WERI-Rb-1 (cell line): ENCODE data around the gene RGS6.

ENCODE experiments used
- DNase-seq: peaks from one replicate; pipeline ENCODE4 v3.0.0-alpha.2; 2020
- H3K27ac ChIP-seq: fragments of 250-450 bp; sonication (Bioruptor Pico); 2 replicates; pipeline ENCODE4 v1.5.1; 2020; ENCODE audit warnings: mild to moderate bottlenecking, moderate library complexity
- H3K27me3 ChIP-seq: fragments of 250-450 bp; sonication (Bioruptor Pico); 2 replicates; pipeline ENCODE4 v1.5.1; 2021; ENCODE audit warnings: mild to moderate bottlenecking, low read depth, moderate library complexity; ENCODE audit not compliant: insufficient read depth, severe bottlenecking
- H3K36me3 ChIP-seq: fragments of 250-450 bp; sonication (Bioruptor Pico); 2 replicates; pipeline ENCODE4 v1.5.1; 2020; ENCODE audit warnings: mild to moderate bottlenecking, moderate library complexity
- H3K4me3 ChIP-seq: 2 replicates; pipeline ENCODE4 v1.5.1; 2011; ENCODE audit warnings: low read depth, mild to moderate bottlenecking, control low read depth, low read length
- H3K9me3 ChIP-seq: fragments of 250-450 bp; sonication (Bioruptor Pico); 2 replicates; pipeline ENCODE4 v1.5.1; 2021; ENCODE audit warnings: mild to moderate bottlenecking, moderate library complexity; ENCODE audit not compliant: severe bottlenecking
- CTCF ChIP-seq: IDR thresholded peaks from 2 replicates; pipeline ENCODE4 v1.5.1; 2011; ENCODE audit warnings: low read depth, mild to moderate bottlenecking, control low read depth, inconsistent platforms, low read length

Gene RGS6

GRCh38 chr14:72588521-72588920 is 656.3 kb downstream of the RGS6 start:
- no peaks in the 10 kb centered on the region for H3K36me3 ChIP-seq
- no peaks in the 10 kb centered on the region for H3K27me3 ChIP-seq
- no peak for TF ChIP-seq CTCF
- DNase-seq, result no peak
- H3K4me3 ChIP-seq, result no peak overlapping the region
- H3K9me3 ChIP-seq, result peaks cover 4% of the 10 kb centered on the region
- H3K27ac ChIP-seq, result no peak overlapping the region

- H3K27me3 ChIP-seq, result no peaks in the 10 kb centered on the region
- peaks cover 4% of the 10 kb centered on the region for H3K9me3 ChIP-seq
- no peak for DNase-seq
- no peak overlapping the region for H3K27ac ChIP-seq
- no peaks in the 10 kb centered on the region for H3K36me3 ChIP-seq
- TF ChIP-seq CTCF, result no peak
- no peak overlapping the region for H3K4me3 ChIP-seq
Measured at GRCh38 chr14:72589652-72590051, 657.4 kb downstream of the RGS6 start.

DNA sequence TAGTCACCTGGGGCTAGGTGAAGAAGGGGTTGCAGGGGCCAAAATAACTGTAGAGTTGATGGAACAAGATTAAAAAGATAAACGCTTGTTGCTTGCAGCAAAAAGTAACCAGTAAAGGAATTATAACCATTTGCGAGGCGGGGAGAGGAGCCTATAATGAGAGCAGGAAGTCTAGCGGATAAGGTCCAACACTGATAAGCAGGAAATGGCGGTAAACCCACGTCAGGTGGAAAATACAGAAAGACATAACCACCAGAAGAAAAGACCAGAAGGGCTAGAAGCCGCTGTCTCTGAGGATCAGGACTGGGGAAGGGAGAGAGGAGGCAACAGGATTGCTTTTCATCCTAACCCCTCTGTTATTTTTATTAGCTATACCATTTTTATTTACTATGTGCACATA is 658.3 kb downstream of the RGS6 start:
- H3K27ac ChIP-seq, result no peak overlapping the region
- no peaks in the 10 kb centered on the region for H3K36me3 ChIP-seq
- TF ChIP-seq CTCF, result no peak
- H3K27me3 ChIP-seq, result no peaks in the 10 kb centered on the region
- no peak for DNase-seq
- H3K4me3 ChIP-seq, result no peak overlapping the region
- peaks cover 4% of the 10 kb centered on the region for H3K9me3 ChIP-seq

- H3K27me3 ChIP-seq, result no peaks in the 10 kb centered on the region
- H3K36me3 ChIP-seq, result no peaks in the 10 kb centered on the region
- H3K27ac ChIP-seq, result no peak overlapping the region
- TF ChIP-seq CTCF, result no peak
- no peak overlapping the region for H3K4me3 ChIP-seq
- peaks cover 4% of the 10 kb centered on the region for H3K9me3 ChIP-seq
- no peak for DNase-seq
Measured at GRCh38 chr14:72591391-72591790, 659.2 kb downstream of the RGS6 start.

- Histone ChIP-seq H3K27ac (no peak overlapping the region), H3K27me3 (no peaks in the 10 kb centered on the region), H3K4me3 (no peak overlapping the region), H3K36me3 (no peaks in the 10 kb centered on the region), H3K9me3 (peaks cover 4% of the 10 kb centered on the region)
- no peak for TF ChIP-seq CTCF
- DNase-seq, result no peak
Measured at GRCh38 chr14:72594099-72594901, 662.1 kb downstream of the RGS6 start.
